Keratinocyte (primary cell): ENCODE data around the gene SH3RF2. TPM values are rescaled to one million over a fixed set of nuclear protein-coding genes. Genes with fewer than 3 reads are reported as not detected.

Experiments
- DNase-seq: peaks from one replicate; pipeline ENCODE4 v3.0.0-alpha.2; 2011; ENCODE audit warnings: low read depth, missing footprints, low spot score
- FAIRE-seq: peaks from 2 replicates; lab custom pipeline; 2011; peaks lifted over from hg19 to GRCh38; lab: Jason Lieb, UNC
- H2AFZ ChIP-seq: 2 replicates; pipeline ENCODE4 v1.6.0; 2012; ENCODE audit warnings: low read length, control low read depth, inconsistent platforms; ENCODE audit not compliant: control insufficient read depth
- H3K27ac ChIP-seq: 2 replicates; pipeline ENCODE4 v1.5.1; 2011; ENCODE audit warnings: low read length; ENCODE audit not compliant: control insufficient read depth, insufficient read depth
- H3K27me3 ChIP-seq: 3 replicates; pipeline ENCODE4 v1.6.0; 2011; ENCODE audit warnings: low read length; ENCODE audit not compliant: control insufficient read depth, insufficient read depth; ENCODE audit errors: extremely low read depth
- H3K36me3 ChIP-seq, 2 experiments: 2 replicates in 1 of 2; 3 replicates in 1 of 2; pipeline ENCODE4 v1.5.1; 2011; ENCODE audit warnings: low read length in 2 of 2, mild to moderate bottlenecking in 1 of 2; ENCODE audit not compliant: control insufficient read depth in 2 of 2, insufficient read depth in 2 of 2; ENCODE audit errors: extremely low read depth in 1 of 2
- H3K4me1 ChIP-seq: 3 replicates; pipeline ENCODE4 v1.5.1; 2011; ENCODE audit warnings: low read length; ENCODE audit not compliant: control insufficient read depth, insufficient read depth; ENCODE audit errors: extremely low read depth
- H3K4me2 ChIP-seq: 3 replicates; pipeline ENCODE4 v1.6.0; 2011; ENCODE audit warnings: low read depth, low read length; ENCODE audit not compliant: control insufficient read depth, insufficient read depth; ENCODE audit errors: extremely low read depth
- H3K4me3 ChIP-seq, 3 experiments: fragments of 200-600 bp in 1 of 3; sonication (generic) in 1 of 3; 2 replicates in 2 of 3; 3 replicates in 1 of 3; pipeline ENCODE4 v1.5.1; 2011 to 2016; ENCODE audit warnings: low read length in 3 of 3, mild to moderate bottlenecking in 3 of 3, control low read depth in 2 of 3, inconsistent platforms in 1 of 3, low read depth in 1 of 3, mixed read lengths in 1 of 3, mixed run types in 1 of 3, moderate library complexity in 1 of 3; ENCODE audit not compliant: control insufficient read depth in 2 of 3, insufficient read depth in 2 of 3; ENCODE audit errors: extremely low read depth in 1 of 3
- H3K79me2 ChIP-seq: 2 replicates; pipeline ENCODE4 v1.6.0; 2012; ENCODE audit warnings: low read length; ENCODE audit not compliant: control insufficient read depth, insufficient read depth
- H3K9ac ChIP-seq: 3 replicates; pipeline ENCODE4 v1.6.0; 2011; ENCODE audit warnings: low read length; ENCODE audit not compliant: control insufficient read depth, insufficient read depth; ENCODE audit errors: extremely low read depth
- H3K9me1 ChIP-seq: 3 replicates; pipeline ENCODE4 v1.6.0; 2011; ENCODE audit warnings: low read length; ENCODE audit not compliant: control insufficient read depth, insufficient read depth; ENCODE audit errors: extremely low read depth
- H3K9me3 ChIP-seq: 2 replicates; pipeline ENCODE4 v1.5.1; 2012; ENCODE audit warnings: low read depth, low read length; ENCODE audit not compliant: control insufficient read depth
- H4K20me1 ChIP-seq: 3 replicates; pipeline ENCODE4 v1.6.0; 2011; ENCODE audit warnings: low read length; ENCODE audit not compliant: control insufficient read depth, insufficient read depth; ENCODE audit errors: extremely low read depth
- CTCF ChIP-seq, 3 experiments: IDR thresholded peaks in 1 of 3; conservative IDR thresholded peaks in 1 of 3; optimal IDR thresholded peaks in 1 of 3; 2 replicates in 2 of 3; 3 replicates in 1 of 3; pipeline versions ENCODE3 to v1.5.1; 2011; ENCODE audit warnings: low read length in 3 of 3, mild to moderate bottlenecking in 3 of 3, moderate library complexity in 2 of 3, control low read depth in 1 of 3, inconsistent platforms in 1 of 3; ENCODE audit not compliant: insufficient read depth in 2 of 3; ENCODE audit errors: extremely low read depth in 1 of 3
- EZH2 ChIP-seq: IDR thresholded peaks from one replicate; pipeline ENCODE4 v1.6.1; 2012; ENCODE audit warnings: inconsistent platforms, mild to moderate bottlenecking, low read length, moderate library complexity
- dilution Hi-C: fragments of 300-500 bp; cut with MboI; formaldehyde crosslinking; loops from one replicate; pipeline ENCODE4 v1.7.0; 2020; ENCODE audit warnings: low sequenced_read_pairs; ENCODE audit not compliant: extremely low pct_ligation_motif_present
- polyA plus RNA-seq, 5 experiments: library from polyadenylated mRNA; depleted of rRNA in 3 of 5; stranded (reverse) in 3 of 5; stranded (forward) in 1 of 5; unstranded in 1 of 5; fragments of >200 nt; gene quantifications; 1 replicate in 1 of 5; 2 replicates in 3 of 5; 3 replicates in 1 of 5; pipeline versions ENCODE4 v1.2.1 to v1.2.3, GENCODE V29; 2011 to 2012; ENCODE audit warnings: missing spikeins in 2 of 5, low read depth in 1 of 5, low replicate concordance in 1 of 5

Gene SH3RF2
- polyA plus RNA-seq, 1 donor (not counting 4 experiments of a cell fraction or from before 2014, with no cell fraction given), result 43.7 TPM

GRCh38 chr5:146081556-146081955, 145.2 kb downstream of the SH3RF2 start:
- no peak for DNase-seq
- dilution Hi-C loops, result no loop called here
- no peak overlapping the region for H2AFZ ChIP-seq

DNA sequence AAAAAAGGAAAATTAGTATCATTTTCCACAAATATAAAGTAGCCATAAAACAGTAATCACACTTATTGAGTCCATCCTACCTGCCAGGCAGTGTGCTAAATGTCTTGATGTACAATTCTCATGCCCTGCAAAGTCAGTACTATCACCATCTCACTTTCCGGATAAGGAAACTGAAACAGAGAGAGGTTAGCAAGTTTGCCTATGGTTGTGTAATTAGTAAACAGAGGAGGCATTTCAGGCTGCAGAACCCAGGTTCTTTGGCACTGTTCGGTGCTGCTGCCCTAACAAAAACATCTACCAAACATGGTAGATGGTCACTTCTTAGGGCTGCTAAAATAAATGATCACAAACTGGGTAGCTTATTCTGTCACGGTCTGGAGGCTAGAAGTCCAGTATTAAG, 146.4 kb downstream of the SH3RF2 start:
- Histone ChIP-seq H4K20me1 (no peaks in the 10 kb centered on the region), H3K9me3 (no peaks in the 10 kb centered on the region), H3K36me3 (peaks cover 5% of the 10 kb centered on the region in 2 experiments), H2AFZ (no peak overlapping the region), H3K4me3 (no peak overlapping the region), H3K9ac (no peak overlapping the region), H3K4me1 (peaks cover 3% of the 10 kb centered on the region), H3K9me1 (no peaks in the 10 kb centered on the region), H3K4me2 (no peak overlapping the region), H3K27me3 (no peaks in the 10 kb centered on the region), H3K79me2 (no peaks in the 10 kb centered on the region), H3K27ac (no peak overlapping the region)
- TF ChIP-seq EZH2 (no peak), CTCF (optimal IDR thresholded peaks at IDR 0.05 in 1 of 3, IDR thresholded peaks at IDR 0.05 in 1 of 3, conservative IDR thresholded peaks at IDR 0.05 in 1 of 3; ENCODE audit: extremely low read depth in 1 of 3, insufficient read depth in 2 of 3, low read length in 3 of 3) (no peak)
- dilution Hi-C loops, result no loop called here
- no peak for DNase-seq
- no peak for FAIRE-seq

More at GRCh38 chr5:146081556-146081955, 145.2 kb downstream of the SH3RF2 start:
- H3K36me3 ChIP-seq, result peaks cover 5% of the 10 kb centered on the region in 2 experiments
- no peaks in the 10 kb centered on the region for H4K20me1 ChIP-seq
- no peaks in the 10 kb centered on the region for H3K79me2 ChIP-seq
- H3K9me1 ChIP-seq, result no peaks in the 10 kb centered on the region
- H3K27me3 ChIP-seq, result no peaks in the 10 kb centered on the region
- H3K4me3 ChIP-seq, result no peak overlapping the region
- no peaks in the 10 kb centered on the region for H3K9me3 ChIP-seq
- no peak overlapping the region for H3K27ac ChIP-seq
- H3K4me2 ChIP-seq, result no peak overlapping the region
- H3K4me1 ChIP-seq, result peaks cover 3% of the 10 kb centered on the region
- TF ChIP-seq CTCF (optimal IDR thresholded peaks at IDR 0.05 in 1 of 3, IDR thresholded peaks at IDR 0.05 in 1 of 3, conservative IDR thresholded peaks at IDR 0.05 in 1 of 3; ENCODE audit: extremely low read depth in 1 of 3, insufficient read depth in 2 of 3, low read length in 3 of 3), result no peak
- TF ChIP-seq EZH2, result no peak
- H3K9ac ChIP-seq, result no peak overlapping the region
- FAIRE-seq, result no peak
